ENCODE measurements around the gene PIP5K1C.

Gene PIP5K1C

GRCh38 chr19:3618144-3618810 is 82.0 kb downstream of the PIP5K1C start:
- Histone ChIP-seq H3K9ac (ENCODE audit: low read depth in 1 of 2, low read length in 2 of 2) (no peak overlapping the region), H3K4me1 (ENCODE audit: control insufficient read depth in 1 of 2, insufficient read depth in 2 of 2, low read length in 2 of 2) (peaks cover 0 to 3% of the 10 kb centered on the region in 2 donors), H3K27ac (ENCODE audit: low read depth, low read length) (no peak overlapping the region), H3K4me3 (ENCODE audit: low read depth in 1 of 2, low read length in 2 of 2) (peak overlapping the region in 1 of 2 donors; percentile 11), H3K36me3 (ENCODE audit: control insufficient read depth in 1 of 2, insufficient read depth in 2 of 2, low read length in 2 of 2) (peaks cover 0 to 40% of the 10 kb centered on the region in 2 donors), H3K9me3 (ENCODE audit: control insufficient read depth in 1 of 2, low read length in 2 of 2) (no peaks in the 10 kb centered on the region), H3K27me3 (ENCODE audit: control insufficient read depth in 1 of 2, insufficient read depth in 2 of 2, low read length in 2 of 2) (no peaks in the 10 kb centered on the region)

GRCh38 chr19:3617463-3617862 is 82.8 kb downstream of the PIP5K1C start:
- H3K9ac ChIP-seq (ENCODE audit: low read depth in 1 of 2, low read length in 2 of 2), result no peak overlapping the region
- peaks cover 0 to 39% of the 10 kb centered on the region in 2 donors for H3K36me3 ChIP-seq (ENCODE audit: control insufficient read depth in 1 of 2, insufficient read depth in 2 of 2, low read length in 2 of 2)
- no peaks in the 10 kb centered on the region for H3K9me3 ChIP-seq (ENCODE audit: control insufficient read depth in 1 of 2, low read length in 2 of 2)
- H3K27ac ChIP-seq (ENCODE audit: low read depth, low read length), result no peak overlapping the region
- H3K4me1 ChIP-seq (ENCODE audit: control insufficient read depth in 1 of 2, insufficient read depth in 2 of 2, low read length in 2 of 2), result peaks cover 0 to 3% of the 10 kb centered on the region in 2 donors
- H3K4me3 ChIP-seq (ENCODE audit: low read depth in 1 of 2, low read length in 2 of 2), result no peak overlapping the region
- H3K27me3 ChIP-seq (ENCODE audit: control insufficient read depth in 1 of 2, insufficient read depth in 2 of 2, low read length in 2 of 2), result no peaks in the 10 kb centered on the region

- peaks cover 0 to 42% of the 10 kb centered on the region in 2 donors for H3K36me3 ChIP-seq (ENCODE audit: control insufficient read depth in 1 of 2, insufficient read depth in 2 of 2, low read length in 2 of 2)
- H3K4me3 ChIP-seq (ENCODE audit: low read depth in 1 of 2, low read length in 2 of 2), result no peak overlapping the region
- no peaks in the 10 kb centered on the region for H3K9me3 ChIP-seq (ENCODE audit: control insufficient read depth in 1 of 2, low read length in 2 of 2)
These were observed 84.6 kb downstream of the PIP5K1C start for GRCh38 chr19:3615524-3616135.

GRCh38 chr19:3614858-3615505 is 85.3 kb downstream of the PIP5K1C start:
- Histone ChIP-seq H3K27ac (ENCODE audit: low read depth, low read length) (no peak overlapping the region), H3K9me3 (ENCODE audit: control insufficient read depth in 1 of 2, low read length in 2 of 2) (no peaks in the 10 kb centered on the region), H3K9ac (ENCODE audit: low read depth in 1 of 2, low read length in 2 of 2) (no peak overlapping the region), H3K4me3 (ENCODE audit: low read depth in 1 of 2, low read length in 2 of 2) (no peak overlapping the region), H3K27me3 (ENCODE audit: control insufficient read depth in 1 of 2, insufficient read depth in 2 of 2, low read length in 2 of 2) (no peaks in the 10 kb centered on the region), H3K4me1 (ENCODE audit: control insufficient read depth in 1 of 2, insufficient read depth in 2 of 2, low read length in 2 of 2) (peaks cover 0 to 3% of the 10 kb centered on the region in 2 donors), H3K36me3 (ENCODE audit: control insufficient read depth in 1 of 2, insufficient read depth in 2 of 2, low read length in 2 of 2) (peaks cover 0 to 38% of the 10 kb centered on the region in 2 donors)

More at GRCh38 chr19:3615524-3616135, 84.6 kb downstream of the PIP5K1C start:
- H3K4me1 ChIP-seq (ENCODE audit: control insufficient read depth in 1 of 2, insufficient read depth in 2 of 2, low read length in 2 of 2), result peaks cover 0 to 3% of the 10 kb centered on the region in 2 donors
- no peak overlapping the region for H3K9ac ChIP-seq (ENCODE audit: low read depth in 1 of 2, low read length in 2 of 2)
- H3K27ac ChIP-seq (ENCODE audit: low read depth, low read length), result no peak overlapping the region
- no peaks in the 10 kb centered on the region for H3K27me3 ChIP-seq (ENCODE audit: control insufficient read depth in 1 of 2, insufficient read depth in 2 of 2, low read length in 2 of 2)

GRCh38 chr19:3613818-3614661 is 86.2 kb downstream of the PIP5K1C start:
- no peaks in the 10 kb centered on the region for H3K9me3 ChIP-seq (ENCODE audit: control insufficient read depth in 1 of 2, low read length in 2 of 2)
- peaks cover 0 to 3% of the 10 kb centered on the region in 2 donors for H3K4me1 ChIP-seq (ENCODE audit: control insufficient read depth in 1 of 2, insufficient read depth in 2 of 2, low read length in 2 of 2)
- H3K27me3 ChIP-seq (ENCODE audit: control insufficient read depth in 1 of 2, insufficient read depth in 2 of 2, low read length in 2 of 2), result no peaks in the 10 kb centered on the region
- no peak overlapping the region for H3K27ac ChIP-seq (ENCODE audit: low read depth, low read length)
- H3K36me3 ChIP-seq (ENCODE audit: control insufficient read depth in 1 of 2, insufficient read depth in 2 of 2, low read length in 2 of 2), result peaks cover 0 to 33% of the 10 kb centered on the region in 2 donors
- no peak overlapping the region for H3K9ac ChIP-seq (ENCODE audit: low read depth in 1 of 2, low read length in 2 of 2)
- H3K4me3 ChIP-seq (ENCODE audit: low read depth in 1 of 2, low read length in 2 of 2), result no peak overlapping the region

GRCh38 chr19:3612901-3613741 is 87.1 kb downstream of the PIP5K1C start:
- H3K27ac ChIP-seq (ENCODE audit: low read depth, low read length), result peak overlapping the region; percentile 20
- H3K4me1 ChIP-seq (ENCODE audit: control insufficient read depth in 1 of 2, insufficient read depth in 2 of 2, low read length in 2 of 2), result peaks cover 0 to 3% of the 10 kb centered on the region in 2 donors
- no peaks in the 10 kb centered on the region for H3K9me3 ChIP-seq (ENCODE audit: control insufficient read depth in 1 of 2, low read length in 2 of 2)
- H3K27me3 ChIP-seq (ENCODE audit: control insufficient read depth in 1 of 2, insufficient read depth in 2 of 2, low read length in 2 of 2), result no peaks in the 10 kb centered on the region
- H3K9ac ChIP-seq (ENCODE audit: low read depth in 1 of 2, low read length in 2 of 2), result no peak overlapping the region
- peaks cover 0 to 33% of the 10 kb centered on the region in 2 donors for H3K36me3 ChIP-seq (ENCODE audit: control insufficient read depth in 1 of 2, insufficient read depth in 2 of 2, low read length in 2 of 2)
- H3K4me3 ChIP-seq (ENCODE audit: low read depth in 1 of 2, low read length in 2 of 2), result no peak overlapping the region

- H3K27ac ChIP-seq (ENCODE audit: low read depth, low read length), result peak overlapping the region; percentile 20
- H3K9ac ChIP-seq (ENCODE audit: low read depth in 1 of 2, low read length in 2 of 2), result no peak overlapping the region
- H3K4me3 ChIP-seq (ENCODE audit: low read depth in 1 of 2, low read length in 2 of 2), result no peak overlapping the region
- H3K27me3 ChIP-seq (ENCODE audit: control insufficient read depth in 1 of 2, insufficient read depth in 2 of 2, low read length in 2 of 2), result no peaks in the 10 kb centered on the region
- H3K36me3 ChIP-seq (ENCODE audit: control insufficient read depth in 1 of 2, insufficient read depth in 2 of 2, low read length in 2 of 2), result peaks cover 0 to 33% of the 10 kb centered on the region in 2 donors
- no peaks in the 10 kb centered on the region for H3K9me3 ChIP-seq (ENCODE audit: control insufficient read depth in 1 of 2, low read length in 2 of 2)
- H3K4me1 ChIP-seq (ENCODE audit: control insufficient read depth in 1 of 2, insufficient read depth in 2 of 2, low read length in 2 of 2), result peaks cover 0 to 3% of the 10 kb centered on the region in 2 donors
These were observed 87.9 kb downstream of the PIP5K1C start for GRCh38 chr19:3612330-3612729.

- Histone ChIP-seq H3K27ac (ENCODE audit: low read depth, low read length) (no peak overlapping the region), H3K27me3 (ENCODE audit: control insufficient read depth in 1 of 2, insufficient read depth in 2 of 2, low read length in 2 of 2) (no peaks in the 10 kb centered on the region), H3K9ac (ENCODE audit: low read depth in 1 of 2, low read length in 2 of 2) (no peak overlapping the region), H3K9me3 (ENCODE audit: control insufficient read depth in 1 of 2, low read length in 2 of 2) (no peaks in the 10 kb centered on the region), H3K36me3 (ENCODE audit: control insufficient read depth in 1 of 2, insufficient read depth in 2 of 2, low read length in 2 of 2) (peaks cover 0 to 33% of the 10 kb centered on the region in 2 donors), H3K4me3 (ENCODE audit: low read depth in 1 of 2, low read length in 2 of 2) (no peak overlapping the region), H3K4me1 (ENCODE audit: control insufficient read depth in 1 of 2, insufficient read depth in 2 of 2, low read length in 2 of 2) (peaks cover 0 to 6% of the 10 kb centered on the region in 2 donors)
These were observed 88.4 kb downstream of the PIP5K1C start for GRCh38 chr19:3611841-3612240.

Measured in duodenal mucosa (tissue), 2 donors.